Measurements from ENCODE around the gene LIPT2. TPM values are rescaled to one million over a fixed set of nuclear protein-coding genes. Genes with fewer than 3 reads are reported as not detected.

LIPT2 gene
- total RNA-seq, 1 experiment from 2014 or later, result 9.3 TPM

GRCh38 chr11:74463216-74463615 is 30.3 kb downstream of the LIPT2 start (continued):
- TF ChIP-seq STAT6 (CRISPR knock-in tag; conservative IDR thresholded peaks at IDR 0.05; ENCODE audit: low read depth), result no peak
- TF ChIP-seq SMAD3 (CRISPR knock-in tag; IDR thresholded peaks at IDR 0.05; ENCODE audit: borderline replicate concordance), result no peak
- no peak for TF ChIP-seq FOXK1 (CRISPR knock-in tag; IDR thresholded peaks at IDR 0.05)
- no peak for TF ChIP-seq GRHL2 (CRISPR knock-in tag; IDR thresholded peaks at IDR 0.05; ENCODE audit: insufficient replicate concordance, severe bottlenecking)
- TF ChIP-seq MLX (CRISPR knock-in tag; IDR thresholded peaks at IDR 0.05), result no peak
- TF ChIP-seq USF2 (CRISPR knock-in tag; IDR thresholded peaks at IDR 0.05), result no peak
- TF ChIP-seq NR3C1 (CRISPR knock-in tag; conservative IDR thresholded peaks at IDR 0.05; ENCODE audit: low read depth), result no peak
- TF ChIP-seq CREM (CRISPR knock-in tag; IDR thresholded peaks at IDR 0.05), result no peak
- TF ChIP-seq MXD4 (CRISPR knock-in tag; IDR thresholded peaks at IDR 0.05; ENCODE audit: borderline replicate concordance), result no peak
- TF ChIP-seq ERG (CRISPR knock-in tag; IDR thresholded peaks at IDR 0.05), result no peak
- no peak for TF ChIP-seq ETV6 (CRISPR knock-in tag; IDR thresholded peaks at IDR 0.05)
- TF ChIP-seq PRRX2 (CRISPR knock-in tag; IDR thresholded peaks at IDR 0.05), result no peak

- POLR2A ChIA-PET, result interaction anchor here (1.5 kb wide), 1 partner anchor 31 kb away, joined by 8 read pairs; the partner anchor contains the start of gene LIPT2
- Mint-ChIP-seq H3K4me3 (no peak overlapping the region), H3K9me3 (no peaks in the 10 kb centered on the region), H3K27ac (no peak overlapping the region), H3K4me1 (peaks cover 14% of the 10 kb centered on the region), H3K36me3 (no peaks in the 10 kb centered on the region), H3K27me3 (ENCODE audit: low read depth) (peaks cover 17% of the 10 kb centered on the region)
- DNase-seq (ENCODE audit: low spot score) (no peak), ATAC-seq (no peak)
- CTCF ChIA-PET, result interaction anchor here (0.7 to 1.6 kb wide), 3 partner anchors 9 to 107 kb away, joined by 4 to 7 read pairs (median 4); no protein-coding TSS in a partner anchor
- no peak for TF ChIP-seq ZNF425 (CRISPR knock-in tag; conservative IDR thresholded peaks at IDR 0.05)
- no peak for TF ChIP-seq SMAD3 (CRISPR knock-in tag; IDR thresholded peaks at IDR 0.05; ENCODE audit: borderline replicate concordance)
- no peak for TF ChIP-seq TP53 (CRISPR knock-in tag; IDR thresholded peaks at IDR 0.05)
- TF ChIP-seq ZNF532 (CRISPR knock-in tag; IDR thresholded peaks at IDR 0.05; ENCODE audit: borderline replicate concordance), result no peak
- TF ChIP-seq CREB1 (CRISPR knock-in tag; IDR thresholded peaks at IDR 0.05), result no peak
- TF ChIP-seq AFF4 (CRISPR knock-in tag; IDR thresholded peaks at IDR 0.05; ENCODE audit: borderline replicate concordance), result no peak
- no peak for TF ChIP-seq ZNF671 (CRISPR knock-in tag; IDR thresholded peaks at IDR 0.05)
These were observed 30.9 kb downstream of the LIPT2 start for GRCh38 chr11:74462631-74463030.
